ENCODE measurements around the gene MRPL43. TPM values are rescaled to one million over a fixed set of nuclear protein-coding genes. Genes with fewer than 3 reads are reported as not detected.

Gene MRPL43
- total and polyA plus RNA-seq, 12 donors: 58.4 to 214 (median 129) TPM

GRCh38 chr10:100968863-100969186, 18.5 kb downstream of the MRPL43 start:
- TF ChIP-seq CTCF (IDR thresholded peaks at IDR 0.05) (no peak), POLR2A (IDR thresholded peaks at IDR 0.05) (no peak)
- Histone ChIP-seq H3K4me3 (peak overlapping the region in 2 of 4 donors; percentile 57 to 83), H3K4me1 (replicated peaks in 1 of 2) (peaks cover 7 to 23% of the 10 kb centered on the region in 2 donors), H3K27ac (no peak overlapping the region), H3K27me3 (no peaks in the 10 kb centered on the region), H3K9me3 (replicated peaks in 1 of 3) (no peaks in the 10 kb centered on the region), H3K36me3 (replicated peaks in 1 of 2) (peaks cover 0 to 15% of the 10 kb centered on the region in 2 donors)
- peak in 1 of 7 donors; percentile 57 for DNase-seq
- intact Hi-C loops (cut with DNase I): no loop called here
- WGBS, 4 donors: 8 to 24% (median 14%) methylated on average over 2 to 9 of the region's 9 CpGs

- 87 to 89% (median 88%) methylated on average over 2 of the region's 2 CpGs for WGBS, 4 donors
- intact Hi-C loops (cut with DNase I): no loop called here
- Histone ChIP-seq H3K36me3 (replicated peaks in 1 of 2) (peaks cover 0 to 15% of the 10 kb centered on the region in 2 donors), H3K9me3 (replicated peaks in 1 of 3) (no peaks in the 10 kb centered on the region), H3K4me3 (no peak overlapping the region), H3K27me3 (no peaks in the 10 kb centered on the region), H3K27ac (no peak overlapping the region), H3K4me1 (replicated peaks in 1 of 2) (peaks cover 7 to 23% of the 10 kb centered on the region in 2 donors)
- no peak for TF ChIP-seq CTCF (IDR thresholded peaks at IDR 0.05)
- no peak for TF ChIP-seq POLR2A (IDR thresholded peaks at IDR 0.05)
- no peak for DNase-seq
Observed at GRCh38 chr10:100968062-100968736, 19.1 kb downstream of the MRPL43 start.

GRCh38 chr10:100967332-100967731, 20.0 kb downstream of the MRPL43 start:
- DNase-seq: peak in 1 of 7 donors; percentile 5
- H3K9me3 ChIP-seq (replicated peaks in 1 of 3): no peaks in the 10 kb centered on the region
- intact Hi-C loops (cut with DNase I): no loop called here
- H3K4me3 ChIP-seq: no peak overlapping the region
- WGBS, 4 donors: 76 to 86% (median 84%) methylated on average over 2 of the region's 2 CpGs
- no peak overlapping the region for H3K27ac ChIP-seq
- peaks cover 7 to 23% of the 10 kb centered on the region in 2 donors for H3K4me1 ChIP-seq (replicated peaks in 1 of 2)
- TF ChIP-seq CTCF (IDR thresholded peaks at IDR 0.05) (no peak), POLR2A (IDR thresholded peaks at IDR 0.05) (no peak)
- no peaks in the 10 kb centered on the region for H3K27me3 ChIP-seq
- H3K36me3 ChIP-seq (replicated peaks in 1 of 2): peaks cover 0 to 17% of the 10 kb centered on the region in 2 donors

- DNase-seq: no peak
- Histone ChIP-seq H3K36me3 (replicated peaks in 1 of 2) (peaks cover 0 to 22% of the 10 kb centered on the region in 2 donors), H3K4me3 (no peak overlapping the region), H3K9me3 (replicated peaks in 1 of 3) (no peaks in the 10 kb centered on the region), H3K27ac (no peak overlapping the region), H3K4me1 (replicated peaks in 1 of 2) (peaks cover 7 to 23% of the 10 kb centered on the region in 2 donors), H3K27me3 (no peaks in the 10 kb centered on the region)
- 67 to 76% (median 69%) methylated on average over 2 of the region's 2 CpGs for WGBS, 4 donors
- intact Hi-C loops (cut with DNase I): no loop called here
- TF ChIP-seq CTCF (IDR thresholded peaks at IDR 0.05) (no peak), POLR2A (IDR thresholded peaks at IDR 0.05) (no peak)
Observed at GRCh38 chr10:100966887-100967286, 20.4 kb downstream of the MRPL43 start.

All from adrenal gland (tissue), 12 donors.